HG03135 (cell line): ENCODE measurements around the gene TMEM129.

ENCODE experiments used
- ATAC-seq: cut with Tn5 transposase; IDR thresholded peaks from one replicate; pipeline ENCODE4 v1.9.1; 2021; ENCODE audit warnings: mild to moderate bottlenecking, moderate library complexity; ENCODE audit not compliant: unreplicated experiment

Gene TMEM129

DNA sequence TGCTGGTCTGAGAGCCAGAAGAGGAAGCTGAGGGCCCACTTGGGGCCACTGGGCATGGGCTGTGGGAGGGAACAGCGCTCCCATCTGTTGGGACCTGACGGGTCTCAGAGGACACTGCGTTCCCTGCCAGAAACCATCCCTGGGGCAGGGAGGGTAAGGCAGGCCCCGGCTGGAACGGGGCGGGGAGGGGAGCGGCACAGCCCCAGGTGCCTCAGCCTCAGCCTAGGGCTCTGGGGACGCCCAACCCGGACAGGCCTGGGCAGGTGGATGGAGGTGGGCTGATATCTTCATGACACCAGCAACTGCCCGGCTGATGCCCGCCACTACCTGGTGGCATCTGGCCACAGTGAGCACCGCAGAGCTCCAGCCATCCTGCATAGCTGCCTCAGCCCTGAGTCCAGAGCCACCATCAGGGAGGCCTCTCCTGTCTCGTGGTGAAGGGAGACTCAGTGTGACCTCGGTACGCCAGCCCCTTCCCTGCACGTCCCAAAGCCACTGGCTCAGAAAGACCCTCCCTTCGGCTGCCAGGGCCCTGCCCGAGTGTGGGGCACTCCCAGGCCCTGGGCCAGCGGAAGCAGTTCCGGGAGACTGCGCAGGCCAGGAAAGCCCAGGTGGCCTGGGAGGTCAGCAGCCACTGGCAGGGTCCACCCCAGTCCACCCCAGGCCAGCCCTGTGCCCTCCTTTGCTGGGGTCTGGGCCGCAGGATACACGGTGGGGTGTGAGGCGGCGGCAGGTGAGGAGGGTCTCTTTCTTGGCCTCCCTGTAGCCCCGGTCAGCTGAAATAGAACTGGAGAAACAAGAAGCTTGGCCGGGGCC lies 37.4 kb upstream of the TMEM129 start:
- ATAC-seq, result no peak

GRCh38 chr4:1757836-1758235 lies 36.7 kb upstream of the TMEM129 start:
- ATAC-seq, result no peak

DNA sequence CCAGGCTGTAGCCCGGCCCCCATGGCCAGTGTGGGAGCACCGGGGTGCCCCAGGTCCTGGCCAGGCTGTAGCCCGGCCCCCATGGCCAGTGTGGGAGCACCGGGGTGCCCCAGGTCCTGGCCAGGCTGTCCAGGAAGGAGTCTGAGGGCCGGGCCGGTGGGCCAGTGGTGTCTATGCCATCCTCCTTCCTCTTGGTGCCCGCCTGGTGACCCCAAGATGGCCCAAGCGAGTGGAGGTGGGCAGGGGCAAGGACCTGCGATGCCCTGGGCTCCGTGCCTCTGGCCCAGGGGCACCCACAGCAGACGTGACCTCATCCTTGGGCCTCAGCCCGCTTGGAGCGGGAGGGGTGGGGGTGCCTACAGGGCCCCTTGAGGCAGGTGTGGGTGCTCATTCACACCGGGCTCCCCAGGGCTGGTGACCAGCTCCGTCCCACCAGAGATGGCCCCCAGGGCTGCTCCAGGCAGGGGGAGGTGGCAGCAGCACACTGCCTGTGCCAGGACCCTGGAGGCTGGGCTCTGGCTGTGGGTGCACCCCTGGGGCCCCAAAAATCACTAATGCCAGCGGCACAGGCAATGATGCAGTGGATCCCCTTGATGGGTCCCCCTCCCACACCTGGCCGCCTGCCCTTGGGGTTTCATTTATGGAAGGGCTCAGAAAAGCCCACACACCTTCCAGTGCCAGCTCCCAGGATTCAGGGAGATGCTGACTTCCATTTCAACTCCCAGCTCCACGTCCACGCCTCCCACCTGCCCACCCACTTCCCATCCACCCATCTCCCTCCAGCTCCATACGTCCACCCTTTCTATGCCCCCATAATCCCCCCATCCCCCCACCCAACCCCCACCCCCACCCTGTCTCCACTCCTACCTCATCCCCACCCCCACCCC lies 36.0 kb upstream of the TMEM129 start:
- ATAC-seq, result no peak

- ATAC-seq, result no peak
Measured at GRCh38 chr4:1756079-1756478, 35.0 kb upstream of the TMEM129 start.

DNA sequence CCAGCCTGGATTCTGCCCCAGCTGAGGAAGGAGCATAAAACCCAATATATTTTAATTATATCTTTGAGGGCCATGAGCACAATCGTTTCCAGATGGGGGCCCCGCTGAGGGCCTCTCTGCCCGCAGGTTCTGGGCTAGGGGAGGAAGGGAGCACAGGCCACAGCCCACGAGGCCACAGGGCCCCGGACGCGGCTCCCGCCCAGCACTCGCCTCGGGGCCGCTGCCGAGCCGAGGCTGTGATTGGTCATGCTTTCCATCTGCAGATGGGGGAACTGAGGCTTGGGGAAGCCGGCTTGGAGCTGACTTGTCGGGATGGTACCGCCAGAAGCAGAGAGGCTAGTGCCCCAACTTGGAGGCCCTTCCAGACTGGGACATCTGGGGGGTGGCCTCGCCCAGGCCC lies 34.2 kb upstream of the TMEM129 start:
- no peak for ATAC-seq

DNA sequence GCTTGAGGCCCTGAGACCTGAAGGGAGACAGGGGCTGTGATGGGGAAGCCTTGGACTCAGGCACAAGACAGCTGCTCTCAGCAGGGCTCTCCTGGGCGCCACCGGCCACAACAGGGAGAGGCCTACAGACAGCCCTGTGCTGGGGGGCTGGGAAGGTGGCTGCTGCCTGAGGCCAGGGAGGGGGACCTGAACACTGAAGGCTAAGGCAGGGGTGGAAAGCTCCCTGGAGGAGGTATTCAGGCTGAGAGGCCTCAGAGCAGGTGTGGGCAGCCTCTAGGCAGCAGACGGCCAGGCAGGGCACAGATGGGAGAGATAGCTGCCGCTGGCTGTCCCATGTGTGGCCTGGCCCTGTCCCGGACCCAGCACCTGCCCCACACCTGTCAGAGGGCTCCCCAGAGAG lies 33.2 kb upstream of the TMEM129 start:
- ATAC-seq, result no peak

- no peak for ATAC-seq
Measured at GRCh38 chr4:1753697-1754311, 32.7 kb upstream of the TMEM129 start.

DNA sequence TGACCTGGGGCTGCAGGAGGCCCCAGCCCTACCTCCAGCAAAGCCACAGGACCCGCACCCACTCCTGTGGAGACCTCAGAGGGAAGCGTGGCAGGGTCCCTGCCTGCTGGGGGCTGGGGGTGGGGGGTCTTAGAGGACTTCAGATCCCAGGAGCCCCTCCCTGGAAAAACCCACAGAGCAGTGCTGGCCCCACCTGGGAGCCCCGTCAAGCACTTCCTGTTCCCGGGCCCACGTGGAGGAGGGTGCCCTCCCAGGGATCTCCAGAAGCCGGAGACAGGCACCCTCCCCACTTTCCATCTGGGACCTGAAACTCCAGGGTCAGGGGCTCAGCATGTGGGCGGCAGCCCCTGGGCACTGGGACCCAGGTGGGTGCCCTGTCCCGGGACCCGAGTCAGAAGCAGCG lies 32.2 kb upstream of the TMEM129 start:
- no peak for ATAC-seq

- no peak for ATAC-seq
Measured at GRCh38 chr4:1752284-1753041, 31.3 kb upstream of the TMEM129 start.

- ATAC-seq, result no peak
Measured at GRCh38 chr4:1751919-1752283, 30.8 kb upstream of the TMEM129 start.

DNA sequence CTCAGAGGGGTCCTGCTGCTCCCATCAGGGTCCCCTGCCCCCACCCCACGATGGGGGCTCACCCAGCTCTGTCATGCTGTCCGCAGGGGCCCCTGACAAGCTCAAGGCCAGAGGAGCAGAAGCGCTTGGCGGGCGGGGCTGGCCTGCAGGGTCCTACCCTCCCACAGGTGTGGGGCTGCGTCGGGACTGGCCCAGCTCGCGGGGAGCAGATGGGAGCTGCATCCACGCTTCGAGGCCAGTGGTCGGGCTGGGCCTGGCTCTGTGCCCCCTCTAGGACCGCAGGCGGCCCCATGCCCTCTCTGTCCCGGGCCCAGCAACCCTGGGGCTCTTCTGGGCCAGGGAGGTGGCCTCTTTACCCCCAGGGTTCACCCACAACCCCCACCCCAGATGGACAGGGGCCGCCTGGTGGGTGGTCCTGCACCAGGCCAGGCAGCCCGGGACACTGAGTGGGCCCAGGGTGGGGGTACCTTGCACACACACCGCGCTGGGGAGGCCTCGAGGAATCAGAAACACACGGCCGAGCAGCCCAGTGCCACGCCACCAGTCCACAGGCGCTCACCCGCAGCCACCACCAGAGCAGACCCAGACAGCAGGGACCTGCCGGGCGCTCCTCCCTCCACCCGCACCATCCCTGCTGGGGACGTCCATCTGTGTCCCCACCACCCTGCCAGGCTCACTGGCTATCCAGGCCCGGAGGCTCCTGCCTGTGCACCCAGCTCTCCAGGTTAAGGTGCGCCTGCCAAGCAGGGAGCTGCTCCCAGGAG lies 30.2 kb upstream of the TMEM129 start:
- no peak for ATAC-seq

DNA sequence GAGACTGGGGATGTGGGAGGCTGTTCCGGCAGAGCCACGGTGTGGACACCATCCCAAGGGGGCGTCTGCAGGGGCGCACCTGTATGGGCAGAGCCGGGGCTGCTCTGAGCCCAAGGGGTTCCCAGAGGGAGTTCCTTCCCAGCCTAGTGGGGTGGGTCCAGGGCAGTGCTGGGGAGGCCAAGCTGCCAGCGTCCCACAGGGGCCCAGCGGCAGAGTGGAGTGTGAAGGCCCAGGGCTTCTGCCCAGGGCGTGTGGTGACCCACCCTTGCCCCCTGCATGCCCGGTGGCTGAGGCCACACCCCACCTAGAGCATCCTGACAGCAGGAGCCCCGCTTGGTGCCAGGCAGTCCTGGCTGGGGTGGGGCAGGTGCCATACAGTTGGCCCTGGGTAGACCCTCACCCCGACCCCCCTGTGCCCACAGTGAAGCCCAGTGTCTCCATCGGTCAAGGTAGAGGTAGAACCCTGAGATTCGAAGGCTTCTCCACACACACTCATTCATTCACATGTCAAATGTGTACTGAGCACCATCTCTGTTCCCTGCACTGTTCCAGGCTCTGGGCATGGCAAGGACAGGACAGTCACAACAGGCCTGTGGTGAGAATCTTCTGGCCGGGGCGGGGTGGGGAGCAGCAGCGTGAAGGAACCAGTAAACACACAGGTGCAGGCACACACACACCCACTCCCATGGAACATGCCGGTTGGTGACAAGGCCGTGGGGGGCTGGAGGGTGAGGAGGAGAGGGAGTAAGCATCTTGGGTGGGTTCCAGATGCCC lies 29.4 kb upstream of the TMEM129 start:
- no peak for ATAC-seq

GRCh38 chr4:1749826-1750225 lies 28.7 kb upstream of the TMEM129 start:
- no peak for ATAC-seq

DNA sequence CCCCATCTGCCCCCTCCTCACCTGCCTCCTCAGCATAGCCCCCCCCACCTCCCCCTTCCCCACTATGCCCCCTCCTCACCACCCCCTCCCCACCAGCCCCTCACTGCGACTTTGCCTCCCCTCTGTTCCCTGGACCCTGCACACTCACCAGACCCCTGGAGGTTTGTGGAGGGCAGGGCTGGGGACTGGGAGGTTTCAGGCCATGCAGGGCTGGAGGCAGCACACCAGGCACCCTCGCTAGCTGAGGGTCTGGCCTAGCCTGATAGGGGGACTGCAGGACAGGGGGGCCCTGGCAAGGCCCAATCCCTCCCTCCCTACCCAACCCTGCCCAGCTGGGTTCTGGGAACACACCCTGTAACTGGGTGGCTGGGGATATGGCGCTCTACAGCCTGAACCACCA lies 28.2 kb upstream of the TMEM129 start:
- ATAC-seq, result no peak

DNA sequence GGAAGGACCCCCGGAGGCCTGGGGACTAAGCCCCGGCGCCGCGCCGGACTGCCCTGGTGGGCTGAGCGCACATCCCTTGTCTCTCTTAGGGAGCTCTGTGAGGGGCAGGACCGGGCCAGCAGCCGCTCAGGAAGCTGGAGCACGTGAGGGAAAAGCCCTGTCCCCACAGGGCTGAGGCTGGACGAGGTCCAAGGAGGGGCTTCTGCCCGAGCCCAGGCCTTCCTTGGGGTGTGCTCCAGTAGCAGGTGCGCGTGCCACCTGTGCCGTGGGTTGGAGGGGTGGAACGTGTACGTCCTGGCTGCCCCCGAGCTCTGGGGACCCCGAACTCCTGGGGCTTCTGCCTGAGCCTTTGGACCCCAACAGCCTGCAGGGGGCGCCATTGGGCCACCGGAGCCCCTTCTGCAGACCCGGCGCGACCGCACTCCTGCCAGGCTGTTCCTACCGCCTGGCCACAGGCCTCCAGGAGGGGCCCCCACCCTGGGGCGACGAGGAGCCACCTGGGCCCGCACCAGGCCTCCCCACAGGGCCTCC lies 27.4 kb upstream of the TMEM129 start:
- peak; percentile 49 for ATAC-seq

DNA sequence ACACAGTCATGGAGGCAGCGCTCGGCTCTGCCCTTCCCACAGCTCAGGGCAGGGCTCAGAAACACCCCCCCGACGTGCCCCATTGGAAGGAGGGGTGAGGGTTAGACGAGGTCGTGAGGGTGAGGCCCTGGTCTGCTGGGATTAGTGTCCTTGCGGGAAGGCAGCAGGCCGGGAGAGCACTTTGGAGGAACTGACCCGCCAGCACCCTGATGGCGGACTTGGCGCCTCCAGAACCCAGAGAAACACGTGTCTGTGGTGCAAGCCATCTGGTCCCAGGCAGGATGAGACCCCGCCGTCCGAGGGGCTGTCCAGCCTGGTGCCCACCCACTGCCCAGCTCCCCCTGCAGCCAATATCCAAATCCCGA lies 26.5 kb upstream of the TMEM129 start:
- ATAC-seq, result no peak

DNA sequence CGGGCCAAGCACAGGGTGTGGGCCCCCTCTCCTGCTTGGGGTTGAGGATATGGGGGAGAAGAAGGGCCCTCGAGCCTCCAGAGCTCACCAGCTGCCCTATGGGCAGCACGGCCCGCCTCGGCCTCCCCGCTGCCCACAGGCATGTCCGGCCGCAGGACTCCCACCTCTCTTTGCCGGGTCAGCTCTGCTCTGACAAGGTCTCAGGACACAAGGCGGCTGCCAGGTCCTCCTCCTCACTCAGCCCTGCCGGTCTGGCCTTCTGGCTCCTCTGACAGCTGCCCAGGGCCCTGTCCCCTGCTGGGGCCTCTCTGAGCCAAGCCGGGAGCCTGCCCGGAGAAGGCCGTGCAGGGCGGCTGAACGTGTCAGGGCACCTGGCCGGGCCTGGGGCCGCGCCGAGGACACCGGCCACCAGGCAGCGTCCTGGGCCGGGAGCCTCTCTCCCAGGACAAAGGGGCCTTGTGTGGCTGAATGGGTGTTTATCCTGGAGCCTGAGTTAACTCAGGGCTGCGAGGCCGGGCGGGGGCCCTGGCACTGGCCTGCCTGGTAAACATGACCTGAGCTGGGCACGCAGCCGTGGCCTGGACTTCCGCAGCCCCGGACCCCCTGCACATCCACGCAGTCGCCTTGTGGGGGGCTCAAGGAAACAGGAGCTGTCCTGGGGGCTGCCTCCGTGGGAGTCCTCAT lies 25.9 kb upstream of the TMEM129 start:
- ATAC-seq, result no peak

- ATAC-seq, result no peak
Measured at GRCh38 chr4:1746265-1746691, 25.2 kb upstream of the TMEM129 start.

- no peak for ATAC-seq
Measured at GRCh38 chr4:1745697-1746096, 24.6 kb upstream of the TMEM129 start.
